ENCODE results near the gene DNAH3. TPM values are rescaled to one million over a fixed set of nuclear protein-coding genes. Genes with fewer than 3 reads are reported as not detected.

The DNAH3 gene
- total and polyA plus RNA-seq, 2 of the 13 experiments (the other 11 are each of a cell fraction or from before 2014, with no cell fraction given): 0.07 to 0.08 TPM

DNA sequence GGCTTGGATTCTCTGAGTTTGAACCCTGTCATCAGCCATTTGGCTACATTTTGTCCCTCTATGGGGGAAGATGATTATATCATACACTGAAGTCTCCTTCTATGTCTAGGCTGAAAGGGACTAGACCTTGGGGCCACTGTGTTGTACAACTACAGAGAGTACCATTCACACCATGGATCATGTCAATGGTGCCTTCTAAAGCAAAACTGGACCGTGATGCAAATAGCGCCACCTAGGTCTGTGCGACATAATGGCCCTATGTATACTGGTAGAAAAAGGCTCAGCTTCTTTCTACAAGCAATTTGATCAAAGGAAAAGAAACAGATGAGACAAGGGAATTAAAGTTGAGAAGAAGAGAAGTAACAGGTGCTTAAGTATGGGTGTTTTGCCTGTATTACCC lies 149.4 kb downstream of the DNAH3 start (continued):
- TF ChIP-seq PCBP2 (optimal IDR thresholded peaks at IDR 0.05; ENCODE audit: low read depth, low read length, poor library complexity, severe bottlenecking) (no peak), ZFAT (CRISPR knock-in tag; conservative IDR thresholded peaks at IDR 0.05) (no peak), ZNF232 (CRISPR knock-in tag; IDR thresholded peaks at IDR 0.05; ENCODE audit: borderline replicate concordance) (no peak), SMC3 (IDR thresholded peaks at IDR 0.05; ENCODE audit: low read length) (peak; percentile 30; the same call in 1 of the 2 replicates)
- TF ChIP-seq, protein P1, sequence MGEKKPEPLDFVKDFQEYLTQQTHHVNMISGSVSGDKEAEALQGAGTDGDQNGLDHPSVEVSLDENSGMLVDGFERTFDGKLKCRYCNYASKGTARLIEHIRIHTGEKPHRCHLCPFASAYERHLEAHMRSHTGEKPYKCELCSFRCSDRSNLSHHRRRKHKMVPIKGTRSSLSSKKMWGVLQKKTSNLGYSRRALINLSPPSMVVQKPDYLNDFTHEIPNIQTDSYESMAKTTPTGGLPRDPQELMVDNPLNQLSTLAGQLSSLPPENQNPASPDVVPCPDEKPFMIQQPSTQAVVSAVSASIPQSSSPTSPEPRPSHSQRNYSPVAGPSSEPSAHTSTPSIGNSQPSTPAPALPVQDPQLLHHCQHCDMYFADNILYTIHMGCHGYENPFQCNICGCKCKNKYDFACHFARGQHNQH (CRISPR knock-in tag; IDR thresholded peaks at IDR 0.05): no peak

DNA sequence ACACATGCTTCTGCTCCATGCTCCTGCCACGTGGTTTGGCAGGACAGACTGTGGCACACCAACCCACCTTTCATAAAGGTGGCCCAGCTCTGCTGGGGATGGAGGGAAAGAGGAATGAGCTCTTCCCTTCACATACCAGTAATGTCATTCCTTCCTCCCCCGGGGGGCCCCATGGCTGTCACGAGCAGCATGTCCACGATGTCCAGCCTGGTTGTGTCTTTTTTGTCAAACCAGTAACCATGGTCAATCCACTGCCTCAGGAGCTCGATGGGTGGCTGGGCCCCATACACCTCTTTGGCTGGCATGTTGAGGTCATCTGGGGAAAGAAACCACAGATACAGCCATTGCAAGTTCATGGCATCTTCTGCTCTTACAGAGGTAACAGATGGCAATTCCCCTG lies 153.5 kb downstream of the DNAH3 start:
- FAIRE-seq (no peak), DNase-seq (ENCODE audit: low spot score) (no peak), ATAC-seq (no peak)
- 29% methylated on average over 5 of the region's 5 CpGs for WGBS (ENCODE audit: low lambda C conversion rate)
- Histone ChIP-seq H3K79me2 (ENCODE audit: insufficient read depth, low read length) (no peaks in the 10 kb centered on the region), H3K27me3 (ENCODE audit: control insufficient read depth in 1 of 2, insufficient read depth in 2 of 2, low read length in 2 of 2) (peaks cover 0 to 10% of the 10 kb centered on the region in 2 experiments; a peak in 3 of 5 replicates), H3K4me1 (ENCODE audit: insufficient read depth, low read length) (no peaks in the 10 kb centered on the region), H3K27ac (ENCODE audit: extremely low read length, insufficient read depth, low read length) (no peak overlapping the region), H2AFZ (ENCODE audit: low read length) (no peak overlapping the region), H3K9ac (ENCODE audit: insufficient read depth, low read depth, low read length) (no peak overlapping the region), H3K4me3 (replicated peaks in 1 of 3; ENCODE audit: insufficient read depth in 1 of 3, low read depth in 2 of 3, low read length in 3 of 3) (no peak overlapping the region), H3K4me2 (ENCODE audit: low read depth, low read length) (no peak overlapping the region), H3K9me3 (ENCODE audit: low read length) (no peaks in the 10 kb centered on the region), H4K20me1 (ENCODE audit: insufficient read depth, low read length) (no peaks in the 10 kb centered on the region), H3K36me3 (replicated peaks in 1 of 2; ENCODE audit: control insufficient read depth in 1 of 2, insufficient read depth in 2 of 2, low read length in 2 of 2) (no peaks in the 10 kb centered on the region)
- ChIA-PET CTCF (ENCODE audit: low intra/inter-chr PET ratio, low total read pairs) (no interaction called here), POLR2A (no interaction called here)
- in situ Hi-C loops (cut with HindIII; ENCODE audit: extremely low pct_ligation_motif_present, low pct_unique_long_range_greater_than_20kb) (no loop called here), intact Hi-C loops (cut with micrococcal nuclease; ENCODE audit: unreplicated experiment) (no loop called here)
- no TSS peak for BruUV-seq (replicated peaks)
- TF ChIP-seq, protein P2, sequence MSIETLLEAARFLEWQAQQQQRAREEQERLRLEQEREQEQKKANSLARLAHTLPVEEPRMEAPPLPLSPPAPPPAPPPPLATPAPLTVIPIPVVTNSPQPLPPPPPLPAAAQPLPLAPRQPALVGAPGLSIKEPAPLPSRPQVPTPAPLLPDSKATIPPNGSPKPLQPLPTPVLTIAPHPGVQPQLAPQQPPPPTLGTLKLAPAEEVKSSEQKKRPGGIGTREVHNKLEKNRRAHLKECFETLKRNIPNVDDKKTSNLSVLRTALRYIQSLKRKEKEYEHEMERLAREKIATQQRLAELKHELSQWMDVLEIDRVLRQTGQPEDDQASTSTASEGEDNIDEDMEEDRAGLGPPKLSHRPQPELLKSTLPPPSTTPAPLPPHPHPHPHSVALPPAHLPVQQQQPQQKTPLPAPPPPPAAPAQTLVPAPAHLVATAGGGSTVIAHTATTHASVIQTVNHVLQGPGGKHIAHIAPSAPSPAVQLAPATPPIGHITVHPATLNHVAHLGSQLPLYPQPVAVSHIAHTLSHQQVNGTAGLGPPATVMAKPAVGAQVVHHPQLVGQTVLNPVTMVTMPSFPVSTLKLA (IDR thresholded peaks at IDR 0.05): peak; percentile 63
- TF ChIP-seq HES4 (CRISPR knock-in tag; IDR thresholded peaks at IDR 0.05; ENCODE audit: borderline replicate concordance): no peak

All from HepG2 (cell line).